H1 (cell line): Measurements from ENCODE around the gene AFF1. TPM values are rescaled to one million over a fixed set of nuclear protein-coding genes. Genes with fewer than 3 reads are reported as not detected.

ENCODE experiments used
- CTCF ChIA-PET: fragments of 300-600 bp; sonication (Branson Sonifier 250); formaldehyde crosslinking; loops from one replicate; lab custom pipeline; 2021; ENCODE audit not compliant: partially characterized antibody; lab: Charles Lee
- POLR2A ChIA-PET: fragments of 300-600 bp; sonication (Branson Sonifier 250); formaldehyde crosslinking; loops from one replicate; lab custom pipeline; 2021; ENCODE audit warnings: inconsistent platforms; ENCODE audit not compliant: partially characterized antibody; lab: Charles Lee
- DNase-seq, 2 experiments: peaks; one replicate each; pipeline versions ENCODE4 v3.0.0 to v3.0.0-alpha.2; 2010 to 2022; ENCODE audit warnings: low spot score in 2 of 2, low read depth in 1 of 2, mixed read lengths in 1 of 2
- FAIRE-seq: peaks from 2 replicates; lab custom pipeline; 2011; peaks lifted over from hg19 to GRCh38; lab: Jason Lieb, UNC
- H2AFZ ChIP-seq: 2 replicates; pipeline ENCODE4 v1.8.1; 2012; ENCODE audit warnings: low read length, inconsistent platforms
- H2AK5ac ChIP-seq: 2 replicates; pipeline ENCODE4 v1.6.1; 2013; ENCODE audit warnings: low read depth, low read length
- H2BK120ac ChIP-seq: replicated peaks from 2 replicates; pipeline ENCODE3; 2013; ENCODE audit warnings: low read depth, low read length, inconsistent platforms
- H2BK12ac ChIP-seq: 2 replicates; pipeline ENCODE4 v1.6.1; 2013; ENCODE audit warnings: low read depth, low read length
- H2BK15ac ChIP-seq: 2 replicates; pipeline ENCODE4 v1.6.1; 2013; ENCODE audit warnings: low read length
- H2BK20ac ChIP-seq: 2 replicates; pipeline ENCODE4 v1.6.1; 2013; ENCODE audit warnings: low read length
- H2BK5ac ChIP-seq: 2 replicates; pipeline ENCODE4 v1.6.1; 2013; ENCODE audit warnings: low read depth, low read length
- H3K14ac ChIP-seq: 2 replicates; pipeline ENCODE4 v1.6.1; 2013; ENCODE audit warnings: inconsistent platforms; ENCODE audit not compliant: insufficient read length
- H3K18ac ChIP-seq: 2 replicates; pipeline ENCODE4 v1.6.1; 2013; ENCODE audit warnings: low read length; ENCODE audit errors: extremely low read depth
- H3K23ac ChIP-seq: 2 replicates; pipeline ENCODE4 v1.6.1; 2013; ENCODE audit warnings: inconsistent platforms; ENCODE audit not compliant: insufficient read length
- H3K23me2 ChIP-seq: 2 replicates; pipeline ENCODE4 v1.6.1; 2013; ENCODE audit warnings: low read depth, low read length
- H3K27ac ChIP-seq: 2 replicates; pipeline ENCODE4 v1.6.1; 2011; ENCODE audit warnings: low read depth, low read length, inconsistent platforms
- H3K27me3 ChIP-seq, 4 experiments: replicated peaks in 1 of 4; 1 replicate in 1 of 4; 2 replicates in 3 of 4; pipeline versions ENCODE4 v1.6.1 to v1.8.1; 2011 to 2013; ENCODE audit warnings: low read length in 3 of 4, mild to moderate bottlenecking in 3 of 4, inconsistent platforms in 2 of 4, mixed read lengths in 2 of 4, moderate library complexity in 1 of 4; ENCODE audit not compliant: control insufficient read depth in 3 of 4, insufficient read depth in 3 of 4; ENCODE audit errors: extremely low read depth in 1 of 4
- H3K36me3 ChIP-seq, 4 experiments: 2 replicates each; pipeline versions ENCODE4 v1.6.1 to v1.8.1; 2011 to 2013; ENCODE audit warnings: mild to moderate bottlenecking in 4 of 4, low read length in 3 of 4, moderate library complexity in 2 of 4, control low read depth in 1 of 4, inconsistent platforms in 1 of 4; ENCODE audit not compliant: insufficient read depth in 4 of 4, control insufficient read depth in 2 of 4
- H3K4ac ChIP-seq: replicated peaks from 2 replicates; pipeline ENCODE3; 2013; ENCODE audit warnings: low read length, low read depth, mixed read lengths, inconsistent platforms; ENCODE audit not compliant: insufficient read length
- H3K4me1 ChIP-seq, 4 experiments: replicated peaks in 1 of 4; 1 replicate in 1 of 4; 2 replicates in 3 of 4; pipeline versions ENCODE4 v1.6.1 to v1.8.1; 2011 to 2013; ENCODE audit warnings: low read length in 3 of 4, inconsistent platforms in 2 of 4, mixed read lengths in 1 of 4; ENCODE audit not compliant: insufficient read depth in 4 of 4, control insufficient read depth in 3 of 4
- H3K4me2 ChIP-seq, 2 experiments: 2 replicates each; pipeline versions ENCODE4 v1.6.1 to v1.8.1; 2011 to 2013; ENCODE audit warnings: low read depth in 2 of 2, low read length in 2 of 2, control low read depth in 1 of 2, inconsistent platforms in 1 of 2, mild to moderate bottlenecking in 1 of 2; ENCODE audit not compliant: insufficient read depth in 1 of 2
- H3K4me3 ChIP-seq, 4 experiments: fragments of 200-600, 300-600 bp in 1 of 4; sonication (generic), shearing (Covaris generic), sonication (Bioruptor Twin) in 1 of 4; 2 replicates each; pipeline versions ENCODE4 v1.5.1 to v1.8.1; 2011 to 2016; ENCODE audit warnings: low read length in 4 of 4, low read depth in 3 of 4, control low read depth in 2 of 4, inconsistent platforms in 2 of 4, mild to moderate bottlenecking in 2 of 4, mixed read lengths in 1 of 4, moderate library complexity in 1 of 4; ENCODE audit not compliant: insufficient read depth in 2 of 4; ENCODE audit errors: extremely low read depth in 1 of 4
- H3K56ac ChIP-seq: replicated peaks from 2 replicates; pipeline ENCODE3; 2013; ENCODE audit warnings: low read depth, mild to moderate bottlenecking, mixed read lengths, low read length, inconsistent platforms; ENCODE audit not compliant: insufficient read length
- H3K79me1 ChIP-seq: 2 replicates; pipeline ENCODE4 v1.6.1; 2013; ENCODE audit warnings: low read depth, low read length, control low read depth
- H3K79me2 ChIP-seq, 2 experiments: 2 replicates each; pipeline versions ENCODE4 v1.6.1 to v1.8.1; 2012 to 2013; ENCODE audit warnings: low read length in 2 of 2, mild to moderate bottlenecking in 2 of 2, inconsistent platforms in 1 of 2; ENCODE audit not compliant: insufficient read depth in 2 of 2, control insufficient read depth in 1 of 2
- H3K9ac ChIP-seq, 4 experiments: replicated peaks in 1 of 4; 1 replicate in 1 of 4; 2 replicates in 3 of 4; pipeline versions ENCODE4 v1.6.1 to v1.8.1; 2011 to 2013; ENCODE audit warnings: low read depth in 3 of 4, low read length in 3 of 4, control low read depth in 2 of 4, mild to moderate bottlenecking in 2 of 4, moderate library complexity in 2 of 4, inconsistent platforms in 1 of 4; ENCODE audit errors: extremely low read depth in 1 of 4
- H3K9me3 ChIP-seq, 2 experiments: 2 replicates each; pipeline versions ENCODE4 v1.6.1 to v1.8.1; 2012 to 2013; ENCODE audit warnings: mild to moderate bottlenecking in 2 of 2, moderate library complexity in 2 of 2, control low read depth in 1 of 2, inconsistent platforms in 1 of 2, low read depth in 1 of 2, low read length in 1 of 2, mixed read lengths in 1 of 2; ENCODE audit not compliant: insufficient read depth in 2 of 2
- H4K20me1 ChIP-seq, 2 experiments: replicated peaks in 1 of 2; 2 replicates each; pipeline versions ENCODE3 to v1.8.1; 2011 to 2013; ENCODE audit warnings: inconsistent platforms in 2 of 2, low read length in 2 of 2, mild to moderate bottlenecking in 1 of 2; ENCODE audit not compliant: insufficient read depth in 2 of 2, control insufficient read depth in 1 of 2
- H4K5ac ChIP-seq: 2 replicates; pipeline ENCODE4 v1.6.1; 2013; ENCODE audit warnings: low read length, low read depth, mixed read lengths, inconsistent platforms; ENCODE audit not compliant: insufficient read length
- H4K8ac ChIP-seq: 2 replicates; pipeline ENCODE4 v1.8.0; 2013; ENCODE audit warnings: mild to moderate bottlenecking, moderate library complexity, low read length, inconsistent platforms; ENCODE audit not compliant: insufficient read depth; ENCODE audit errors: extremely low read depth
- H4K91ac ChIP-seq: replicated peaks from 2 replicates; pipeline ENCODE3; 2013; ENCODE audit warnings: low read length, mixed read lengths, inconsistent platforms; ENCODE audit not compliant: insufficient read length
- CBX5 ChIP-seq: fragments of 300-800, 300-1000 bp; sonication (generic); IDR thresholded peaks from 2 replicates; pipeline ENCODE4 v1.7.1; 2016; ENCODE audit warnings: antibody characterized with exemption, low read length, low read depth
- CHD1 ChIP-seq: IDR thresholded peaks from 2 replicates; pipeline ENCODE4 v1.6.1; 2012; ENCODE audit warnings: low read depth, low read length, improper control_type of control experiment
- CREB1 ChIP-seq: IDR thresholded peaks from 2 replicates; pipeline ENCODE4 v1.6.1; 2012; ENCODE audit warnings: inconsistent platforms
- EZH2 ChIP-seq: fragments of 200-600 bp; sonication (generic); IDR thresholded peaks from 2 replicates; pipeline ENCODE4 v1.7.1; 2012; ENCODE audit warnings: low read depth, mild to moderate bottlenecking, moderate library complexity, low read length, inconsistent platforms; ENCODE audit not compliant: severe bottlenecking
- KDM5A ChIP-seq: fragments of 200-600 bp; IDR thresholded peaks from 2 replicates; pipeline ENCODE4 v1.7.1; 2012; ENCODE audit warnings: mild to moderate bottlenecking, low read length, inconsistent platforms, mixed read lengths
- POLR2AphosphoS5 ChIP-seq: IDR thresholded peaks from 2 replicates; pipeline ENCODE4 v1.6.1; 2011; ENCODE audit warnings: low read depth, low read length
- SP2 ChIP-seq: IDR thresholded peaks from 2 replicates; pipeline ENCODE4 v1.6.1; 2012; ENCODE audit warnings: mild to moderate bottlenecking, low read length, inconsistent platforms
- SRF ChIP-seq: IDR thresholded peaks from 2 replicates; pipeline ENCODE4 v1.6.1; 2011; ENCODE audit warnings: mild to moderate bottlenecking, low read depth, low read length, moderate library complexity
- TAF1 ChIP-seq: IDR thresholded peaks from 2 replicates; pipeline ENCODE4 v1.6.1; 2011; ENCODE audit warnings: mild to moderate bottlenecking, low read depth, low read length
- TAF7 ChIP-seq: optimal IDR thresholded peaks from 2 replicates; pipeline ENCODE3; 2011; ENCODE audit warnings: low read depth, mild to moderate bottlenecking, inconsistent platforms, low read length, moderate library complexity, borderline replicate concordance
- TBP ChIP-seq: IDR thresholded peaks from 2 replicates; pipeline ENCODE4 v1.6.1; 2011; ENCODE audit warnings: low read depth, low read length, improper control_type of control experiment
- WGBS, 2 experiments: shearing (Covaris generic) in 1 of 2; methylation state at CpG; one replicate each; pipeline versions ENCODE4 v1.1.6 to v1.1.7; 2013 to 2015; ENCODE audit warnings: low lambda C conversion rate in 2 of 2, mixed read lengths in 2 of 2, inconsistent platforms in 1 of 2, low coverage in 1 of 2, missing lambda C conversion rate in 1 of 2; ENCODE audit not compliant: insufficient replicate concordance in 2 of 2, insufficient coverage in 1 of 2, insufficient read length in 1 of 2; ENCODE audit errors: extremely low coverage in 1 of 2, missing lambda C conversion rate in 1 of 2; 5-methylcytosine and 5-hydroxymethylcytosine counted together
- polyA plus RNA-seq, 7 experiments: library from polyadenylated mRNA; depleted of rRNA in 3 of 7; stranded (reverse) in 5 of 7; unstranded in 2 of 7; fragments of >200 nt in 5 of 7; fragments of 200-250 nt in 2 of 7; gene quantifications; 1 replicate in 5 of 7; 2 replicates in 1 of 7; 4 replicates in 1 of 7; pipeline versions ENCODE4 v1.2.1 to v1.2.3, GENCODE V29; 2011 to 2013; ENCODE audit warnings: missing spikeins in 2 of 7, mixed read lengths in 2 of 7
- total RNA-seq: library from RNA; stranded (reverse); fragmentation: NEBNext Ultra II Directional; extraction: Animal tissue kit (Norgen Biotek cat#: 25700); gene quantifications from 2 replicates; pipeline ENCODE4 v1.2.1, GENCODE V29; 2021

AFF1 gene
- total and polyA plus RNA-seq, 2 of the 8 experiments (the other 6 are each of a cell fraction or from before 2014, with no cell fraction given): 14.8 to 85.5 TPM

- H3K4me2 ChIP-seq: peak overlapping the region; percentile 77 to 81
- no peaks in the 10 kb centered on the region for H3K36me3 ChIP-seq
- H4K5ac ChIP-seq: peak overlapping the region; percentile 49
- H3K4ac ChIP-seq: peak overlapping the region; percentile 11
- H2BK120ac ChIP-seq: peak overlapping the region; percentile 7
- peak overlapping the region; percentile 67 to 88 (median 80) for H3K4me3 ChIP-seq
- peak overlapping the region; percentile 64 for H2BK12ac ChIP-seq
- ChIA-PET CTCF (interaction anchor here (0.8 to 2.5 kb wide), 12 partner anchors 9 to 182 kb away, joined by 4 to 8 read pairs (median 5); no protein-coding TSS in a partner anchor), POLR2A (interaction anchor here (0.6 to 15.3 kb wide), 32 partner anchors 14 to 663 kb away, joined by 3 to 319 read pairs (median 4); partner anchors contain the start of gene KLHL8)
- peak overlapping the region; percentile 80 for H3K27ac ChIP-seq
- no peak overlapping the region for H3K23ac ChIP-seq
- H3K79me2 ChIP-seq: peaks cover 25 to 50% of the 10 kb centered on the region in 2 experiments
- peak overlapping the region; percentile 91; the same call in 1 of the 2 replicates for H3K18ac ChIP-seq
- FAIRE-seq (peak; percentile 93), DNase-seq (peak; percentile 73 to 80)
- peaks cover 3 to 5% of the 10 kb centered on the region in 2 experiments for H4K20me1 ChIP-seq
- peaks cover 4% of the 10 kb centered on the region; the same call in 1 of the 2 replicates for H3K23me2 ChIP-seq
- H2BK15ac ChIP-seq: peak overlapping the region; percentile 76; the same call in 1 of the 2 replicates
- no peak overlapping the region for H2BK20ac ChIP-seq
- H2BK5ac ChIP-seq: peak overlapping the region; percentile 90
- peak overlapping the region; percentile 47 for H3K56ac ChIP-seq
- H3K27me3 ChIP-seq: no peaks in the 10 kb centered on the region
- H4K8ac ChIP-seq: peak overlapping the region; percentile 62; the same call in 1 of the 2 replicates
- no peak overlapping the region for H2AK5ac ChIP-seq
- peaks cover 5% of the 10 kb centered on the region; the same call in 1 of the 2 replicates for H3K79me1 ChIP-seq
- H3K14ac ChIP-seq: no peak overlapping the region
- peaks cover 0 to 5% (median 3%) of the 10 kb centered on the region in 4 experiments; a peak in 3 of 7 replicates for H3K4me1 ChIP-seq
- peak overlapping the region; percentile 63 for H4K91ac ChIP-seq
- H3K9ac ChIP-seq: peak overlapping the region; percentile 67 to 85 (median 74)
- H3K9me3 ChIP-seq: no peaks in the 10 kb centered on the region
- WGBS, 2 experiments: 2% methylated on average over 36 of the region's 36 CpGs; no CpG with 5 or more reads in 1 of the 2 experiments
- no peak overlapping the region for H2AFZ ChIP-seq
- TF ChIP-seq EZH2: no peak
- peak; percentile 68; the same call in 1 of the 2 replicates for TF ChIP-seq TBP
- no peak for TF ChIP-seq TAF7
- TF ChIP-seq SRF: no peak
- no peak for TF ChIP-seq CBX5
- no peak for TF ChIP-seq SP2
- peak; percentile 67 for TF ChIP-seq POLR2AphosphoS5
- peak; percentile 35; the same call in 1 of the 2 replicates for TF ChIP-seq CREB1
- peak; percentile 26; the same call in 1 of the 2 replicates for TF ChIP-seq CHD1
- peak; percentile 79 for TF ChIP-seq TAF1
- no peak for TF ChIP-seq KDM5A
Measured at GRCh38 chr4:86935853-86936733, 1.3 kb downstream of the AFF1 start.
